Natural killer cell (primary cell): Measurements from ENCODE around the gene COG2. TPM values are rescaled to one million over a fixed set of nuclear protein-coding genes. Genes with fewer than 3 reads are reported as not detected.
A peak's percentile ranks its signal among the peaks of the same experiment; 100 is the strongest.

Experiments used
- ATAC-seq, 3 donors: fragments of 150-1000 bp in 2 of 3; fragments of 200-7000 bp in 1 of 3; cut with Tn5 transposase; 1 replicate in 1 of 3; 2 replicates in 2 of 3; pipeline ENCODE4 v1.10.0; 2021; ENCODE audit warnings: mild to moderate bottlenecking in 2 of 3, moderate library complexity in 2 of 3
- DNase-seq, 2 donors: peaks; one replicate each; pipeline versions ENCODE4 v3.0.0 to v3.0.0-alpha.2; 2013 to 2021; ENCODE audit warnings: mixed read lengths in 1 of 2
- H3K27ac ChIP-seq: one replicate; pipeline ENCODE4 v1.5.1; 2013; ENCODE audit warnings: mild to moderate bottlenecking, low read length
- H3K27me3 ChIP-seq: one replicate; pipeline ENCODE4 v1.6.1; 2013; ENCODE audit warnings: low read length; ENCODE audit not compliant: control insufficient read depth, insufficient read depth
- H3K36me3 ChIP-seq: one replicate; pipeline ENCODE4 v1.6.1; 2013; ENCODE audit warnings: low read length; ENCODE audit not compliant: control insufficient read depth, insufficient read depth
- H3K4me1 ChIP-seq: one replicate; pipeline ENCODE4 v1.6.1; 2013; ENCODE audit warnings: low read length; ENCODE audit not compliant: control insufficient read depth, insufficient read depth
- H3K4me3 ChIP-seq: one replicate; pipeline ENCODE4 v1.5.1; 2013; ENCODE audit warnings: low read length
- H3K9me3 ChIP-seq: one replicate; pipeline ENCODE4 v1.6.1; 2013; ENCODE audit warnings: low read length; ENCODE audit not compliant: control insufficient read depth, insufficient read depth
- H3K27ac Mint-ChIP-seq, 2 donors: one replicate each; pipeline ENCODE4 v1.8.0; 2022; ENCODE audit warnings: mild to moderate bottlenecking in 2 of 2, mixed read lengths in 2 of 2, moderate library complexity in 1 of 2
- H3K27me3 Mint-ChIP-seq, 2 donors: one replicate each; pipeline ENCODE4 v1.8.0; 2022; ENCODE audit warnings: low read depth in 2 of 2, mixed read lengths in 2 of 2
- H3K36me3 Mint-ChIP-seq: one replicate; pipeline ENCODE4 v1.8.0; 2022; ENCODE audit warnings: mixed read lengths
- H3K4me1 Mint-ChIP-seq, 2 donors: one replicate each; pipeline ENCODE4 v1.8.0; 2022; ENCODE audit warnings: mixed read lengths in 2 of 2
- H3K4me3 Mint-ChIP-seq: one replicate; pipeline ENCODE4 v1.8.0; 2022; ENCODE audit warnings: mild to moderate bottlenecking, moderate library complexity, mixed read lengths
- H3K9me3 Mint-ChIP-seq, 2 donors: one replicate each; pipeline ENCODE4 v1.8.0; 2022; ENCODE audit warnings: mixed read lengths in 2 of 2
- CTCF ChIP-seq: fragments of 200-600 bp; IDR thresholded peaks from one replicate; pipeline ENCODE4 v1.8.0; 2022; ENCODE audit warnings: antibody characterized with exemption
- WGBS: methylation state at CpG from one replicate; pipeline ENCODE4 v1.1.7; 2013; ENCODE audit warnings: missing lambda C conversion rate; ENCODE audit not compliant: insufficient coverage; 5-methylcytosine and 5-hydroxymethylcytosine counted together
- intact Hi-C: fragments of 100-400 bp; cut with micrococcal nuclease; formaldehyde crosslinking; loops from one replicate; pipeline ENCODE4 v1.14.2; 2022
- total RNA-seq, 4 donors: library from RNA; stranded (reverse); fragments of 120-200 nt in 1 of 4; gene quantifications; one replicate each; pipeline versions ENCODE4 v1.2.3 to v1.2.4, GENCODE V29; 2013 to 2022

Gene COG2
- total RNA-seq, 3 donors from 2014 or later (not counting 1 experiment from before 2014, with no cell fraction given) = 15.8 to 24.1 (median 17.5) TPM

GRCh38 chr1:230632273-230632873 is 9.9 kb upstream of the COG2 start:
- H3K4me1 ChIP-seq = no peaks in the 10 kb centered on the region
- H3K4me3 ChIP-seq = no peak overlapping the region
- peaks cover 8 to 16% of the 10 kb centered on the region in 2 donors for H3K27me3 Mint-ChIP-seq
- no peaks in the 10 kb centered on the region for H3K27me3 ChIP-seq
- TF ChIP-seq CTCF = no peak
- intact Hi-C loops = no loop called here
- H3K36me3 ChIP-seq = no peaks in the 10 kb centered on the region
- H3K4me1 Mint-ChIP-seq = no peaks in the 10 kb centered on the region
- H3K9me3 Mint-ChIP-seq = no peaks in the 10 kb centered on the region
- H3K36me3 Mint-ChIP-seq = no peaks in the 10 kb centered on the region
- no peaks in the 10 kb centered on the region for H3K9me3 ChIP-seq
- no peak overlapping the region for H3K4me3 Mint-ChIP-seq
- 68% methylated on average over 4 of the region's 4 CpGs for WGBS
- H3K27ac Mint-ChIP-seq = no peak overlapping the region
- ATAC-seq = peak; percentile 38 to 61 (median 49)
- DNase-seq = peak in 1 of 2 donors; percentile 23
- no peak overlapping the region for H3K27ac ChIP-seq

GRCh38 chr1:230633469-230633868 is 8.8 kb upstream of the COG2 start:
- intact Hi-C loops = no loop called here
- Mint-ChIP-seq H3K27ac (no peak overlapping the region), H3K4me1 (no peaks in the 10 kb centered on the region), H3K36me3 (no peaks in the 10 kb centered on the region), H3K27me3 (peaks cover 13 to 21% of the 10 kb centered on the region in 2 donors), H3K9me3 (no peaks in the 10 kb centered on the region), H3K4me3 (no peak overlapping the region)
- WGBS = 83% methylated on average over 2 of the region's 2 CpGs
- H3K27ac ChIP-seq = no peak overlapping the region
- H3K4me1 ChIP-seq = no peaks in the 10 kb centered on the region
- no peaks in the 10 kb centered on the region for H3K36me3 ChIP-seq
- no peak overlapping the region for H3K4me3 ChIP-seq
- H3K9me3 ChIP-seq = no peaks in the 10 kb centered on the region
- H3K27me3 ChIP-seq = peaks cover 2% of the 10 kb centered on the region
- no peak for DNase-seq
- no peak for ATAC-seq
- TF ChIP-seq CTCF = no peak

GRCh38 chr1:230634384-230634783 is 7.9 kb upstream of the COG2 start:
- H3K27ac Mint-ChIP-seq = no peak overlapping the region
- no peaks in the 10 kb centered on the region for H3K36me3 ChIP-seq
- intact Hi-C loops = no loop called here
- no peak overlapping the region for H3K4me3 ChIP-seq
- no peak for TF ChIP-seq CTCF
- 73% methylated on average over 2 of the region's 5 CpGs for WGBS
- no peak overlapping the region for H3K27ac ChIP-seq
- H3K9me3 ChIP-seq = no peaks in the 10 kb centered on the region
- no peak for ATAC-seq
- H3K27me3 ChIP-seq = peaks cover 2% of the 10 kb centered on the region
- no peak for DNase-seq
- H3K4me1 ChIP-seq = no peaks in the 10 kb centered on the region
- H3K4me3 Mint-ChIP-seq = no peak overlapping the region
- H3K27me3 Mint-ChIP-seq = peaks cover 18 to 30% of the 10 kb centered on the region in 2 donors
- H3K9me3 Mint-ChIP-seq = no peaks in the 10 kb centered on the region
- H3K36me3 Mint-ChIP-seq = no peaks in the 10 kb centered on the region
- H3K4me1 Mint-ChIP-seq = no peaks in the 10 kb centered on the region
